A673 (cell line): ENCODE measurements around the gene CLDN18. TPM values are rescaled to one million over a fixed set of nuclear protein-coding genes. Genes with fewer than 3 reads are reported as not detected.

Experiments
- BruUV-seq: library from RNA; stranded (reverse); fragments of 400-500 nt; replicated peaks from 2 replicates; lab custom pipeline; 2021; lab: Mats Ljungman, UMichigan
- CTCF ChIA-PET: fragments of 300-600 bp; sonication (Branson Sonifier 250); formaldehyde crosslinking; loops from one replicate; lab custom pipeline; 2022; ENCODE audit warnings: antibody characterized with exemption; lab: Charles Lee
- POLR2A ChIA-PET: fragments of 300-600 bp; sonication (Branson Sonifier 250); formaldehyde crosslinking; loops from one replicate; lab custom pipeline; 2022; ENCODE audit warnings: antibody characterized with exemption; ENCODE audit not compliant: low non-redundant PET; lab: Charles Lee
- DNase-seq: peaks from one replicate; pipeline ENCODE4 v3.0.0-alpha.2; 2015; ENCODE audit warnings: low spot score
- H3K27ac ChIP-seq: fragments of 200-600 bp; sonication (generic); 2 replicates; pipeline ENCODE4 v1.5.1; 2016; ENCODE audit warnings: mixed run types, low read depth, mild to moderate bottlenecking, mixed read lengths, antibody characterized with exemption, low read length; ENCODE audit not compliant: poor library complexity, severe bottlenecking
- H3K27me3 ChIP-seq: fragments of 200-600 bp; sonication (generic); replicated peaks from 2 replicates; pipeline ENCODE4 v1.6.1; 2017; ENCODE audit warnings: mixed run types, low read depth, mild to moderate bottlenecking, mixed read lengths, antibody characterized with exemption, low read length; ENCODE audit not compliant: insufficient read depth, poor library complexity
- H3K36me3 ChIP-seq: fragments of 200-600 bp; sonication (generic); 2 replicates; pipeline ENCODE4 v1.6.1; 2016; ENCODE audit warnings: mixed run types, mild to moderate bottlenecking, mixed read lengths, antibody characterized with exemption, low read length; ENCODE audit not compliant: insufficient read depth, poor library complexity, severe bottlenecking
- H3K4me1 ChIP-seq: fragments of 200-600 bp; sonication (generic); 2 replicates; pipeline ENCODE4 v1.6.1; 2017; ENCODE audit warnings: mixed run types, mild to moderate bottlenecking, mixed read lengths, antibody characterized with exemption, low read length; ENCODE audit not compliant: insufficient read depth, poor library complexity, severe bottlenecking
- H3K4me3 ChIP-seq: fragments of 200-600 bp; sonication (generic); 2 replicates; pipeline ENCODE4 v1.5.1; 2016; ENCODE audit warnings: low read depth, mixed run types, mild to moderate bottlenecking, mixed read lengths, low read length; ENCODE audit not compliant: poor library complexity, severe bottlenecking
- H3K9me3 ChIP-seq: fragments of 200-600 bp; sonication (generic); 2 replicates; pipeline ENCODE4 v1.6.1; 2016; ENCODE audit warnings: mixed run types, low read depth, mild to moderate bottlenecking, mixed read lengths, antibody characterized with exemption, low read length; ENCODE audit not compliant: poor library complexity, severe bottlenecking
- CTCF ChIP-seq: fragments of 300-800, 200-600 bp; sonication (generic); conservative IDR thresholded peaks from 2 replicates; pipeline ENCODE4 v1.5.1; 2017; ENCODE audit warnings: low read depth, mild to moderate bottlenecking, antibody characterized with exemption, low read length, moderate library complexity, mixed read lengths
- EZH2 ChIP-seq: fragments of 200-600 bp; sonication (generic); IDR thresholded peaks from 2 replicates; pipeline ENCODE4 v1.6.1; 2017; ENCODE audit warnings: borderline replicate concordance, low read depth, mild to moderate bottlenecking, mixed read lengths, antibody characterized with exemption, low read length; ENCODE audit not compliant: poor library complexity, severe bottlenecking
- intact Hi-C: fragments of 100-400 bp; cut with micrococcal nuclease; formaldehyde crosslinking; loops from one replicate; pipeline ENCODE4 v1.10.0; 2022; ENCODE audit not compliant: unreplicated experiment
- total RNA-seq: library from RNA; stranded (reverse); gene quantifications from 2 replicates; pipeline ENCODE4 v1.2.3, GENCODE V29; 2021

The CLDN18 gene
- total RNA-seq, 1 experiment from 2014 or later, result not detected

- H3K27ac ChIP-seq, result no peak overlapping the region
- DNase-seq, result no peak
- TF ChIP-seq CTCF, result no peak
- no peak for TF ChIP-seq EZH2
- BruUV-seq, result no TSS peak
- no peaks in the 10 kb centered on the region for H3K36me3 ChIP-seq
- intact Hi-C loops, result no loop called here
- ChIA-PET POLR2A (no interaction called here), CTCF (no interaction called here)
- no peaks in the 10 kb centered on the region for H3K27me3 ChIP-seq
- H3K4me3 ChIP-seq, result no peak overlapping the region
- H3K9me3 ChIP-seq, result no peaks in the 10 kb centered on the region
- H3K4me1 ChIP-seq, result no peaks in the 10 kb centered on the region
Measured at GRCh38 chr3:138025553-138025952, 15.6 kb downstream of the CLDN18 start.

- intact Hi-C loops, result no loop called here
- Histone ChIP-seq H3K36me3 (no peaks in the 10 kb centered on the region), H3K27me3 (no peaks in the 10 kb centered on the region), H3K4me3 (no peak overlapping the region), H3K4me1 (no peaks in the 10 kb centered on the region), H3K9me3 (no peaks in the 10 kb centered on the region), H3K27ac (no peak overlapping the region)
- ChIA-PET CTCF (no interaction called here), POLR2A (no interaction called here)
- no peak for TF ChIP-seq EZH2
- no peak for TF ChIP-seq CTCF
- no TSS peak for BruUV-seq
- no peak for DNase-seq
Measured at GRCh38 chr3:138027821-138028220, 17.9 kb downstream of the CLDN18 start.

- ChIA-PET POLR2A (no interaction called here), CTCF (no interaction called here)
- Histone ChIP-seq H3K27me3 (no peaks in the 10 kb centered on the region), H3K36me3 (no peaks in the 10 kb centered on the region), H3K4me1 (no peaks in the 10 kb centered on the region), H3K9me3 (no peaks in the 10 kb centered on the region), H3K27ac (no peak overlapping the region), H3K4me3 (no peak overlapping the region)
- intact Hi-C loops, result no loop called here
- TF ChIP-seq CTCF (no peak), EZH2 (no peak)
- BruUV-seq, result no TSS peak
- DNase-seq, result no peak
Measured at GRCh38 chr3:138030734-138031280, 20.8 kb downstream of the CLDN18 start.
